Muscle of leg (tissue), 11 donors: ENCODE results near the gene KDM3B. TPM values are rescaled to one million over a fixed set of nuclear protein-coding genes. Genes with fewer than 3 reads are reported as not detected.
"Not testable (repeated sequence)": the region's sequence is repeated elsewhere in the genome, so short reads cannot be mapped to it uniquely, and the experiment has no call there.

Source experiments
- DNase-seq: peaks from one replicate; pipeline ENCODE4 v3.0.0; 2013
- H3K27ac ChIP-seq: one replicate; pipeline ENCODE4 v1.5.1; 2013; ENCODE audit warnings: mild to moderate bottlenecking, low read length, control low read depth
- H3K27me3 ChIP-seq: one replicate; pipeline ENCODE4 v1.6.1; 2013; ENCODE audit warnings: low read length; ENCODE audit not compliant: control insufficient read depth, insufficient read depth
- H3K36me3 ChIP-seq: one replicate; pipeline ENCODE4 v1.6.1; 2013; ENCODE audit warnings: low read length; ENCODE audit not compliant: control insufficient read depth, insufficient read depth
- H3K4me1 ChIP-seq: one replicate; pipeline ENCODE4 v1.6.1; 2013; ENCODE audit warnings: low read length; ENCODE audit not compliant: control insufficient read depth, insufficient read depth
- H3K4me3 ChIP-seq: one replicate; pipeline ENCODE4 v1.5.1; 2013; ENCODE audit warnings: low read length, control low read depth
- H3K9me3 ChIP-seq: replicated peaks from 2 replicates; pipeline ENCODE4 v1.6.1; 2013; ENCODE audit warnings: low read depth, low read length; ENCODE audit not compliant: control insufficient read depth
- WGBS: methylation state at CpG from one replicate; pipeline ENCODE4 v1.1.5; 2013; ENCODE audit warnings: missing lambda C conversion rate; ENCODE audit not compliant: insufficient coverage; 5-methylcytosine and 5-hydroxymethylcytosine counted together
- polyA plus RNA-seq, 8 donors: library from polyadenylated mRNA; unstranded; fragments of 120-200 nt; gene quantifications; one replicate each; pipeline versions ENCODE4 v1.2.1 to v1.2.3, GENCODE V29; 2013; ENCODE audit warnings: inconsistent platforms in 1 of 8, low replicate concordance in 1 of 8; ENCODE audit not compliant: insufficient read length in 8 of 8, insufficient read depth in 1 of 8
- total RNA-seq: library from RNA; stranded (reverse); fragments of 120-200 nt; gene quantifications from one replicate; pipeline ENCODE4 v1.2.4, GENCODE V29; 2013

KDM3B gene
- total and polyA plus RNA-seq, 9 donors = 44.0 to 65.9 (median 55.1) TPM

DNA sequence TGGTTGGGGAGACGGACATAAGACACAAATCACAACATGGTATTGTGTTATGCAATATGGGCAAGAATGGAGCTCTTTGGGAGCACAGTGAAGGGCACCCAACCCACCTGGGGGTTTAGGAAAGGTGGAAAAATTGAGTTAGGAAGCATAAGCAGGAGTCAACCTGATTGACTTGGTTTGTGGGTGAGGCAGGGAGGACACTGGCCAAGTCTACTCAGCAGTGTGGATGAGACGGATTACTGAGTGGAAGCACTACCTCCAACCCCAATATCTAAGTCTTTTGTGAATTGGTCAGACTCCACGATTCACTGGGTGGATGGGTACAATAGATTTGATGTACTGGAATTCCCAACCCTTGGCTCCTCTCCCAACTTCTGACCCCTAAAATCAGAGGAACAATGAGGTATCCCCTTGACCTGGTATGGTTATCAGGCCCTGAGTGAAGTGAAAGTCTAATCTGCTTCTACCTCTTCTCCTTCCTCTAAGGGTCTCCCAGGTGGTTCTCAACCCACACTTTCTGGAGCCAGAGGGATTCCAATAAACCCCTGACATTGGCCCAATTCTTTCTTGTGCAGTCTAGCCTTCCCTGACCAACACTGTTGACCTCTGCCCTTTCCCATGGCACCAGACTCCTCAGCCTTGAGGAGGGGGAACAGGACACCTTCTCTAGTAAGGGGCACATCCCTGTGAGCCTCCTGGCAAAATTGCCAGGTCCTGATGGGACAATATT is 118.0 kb downstream of the KDM3B start:
- DNase-seq = no peak

GRCh38 chr5:138471052-138471361 is 118.5 kb downstream of the KDM3B start:
- H3K4me1 ChIP-seq = peaks cover 23% of the 10 kb centered on the region
- H3K36me3 ChIP-seq = peaks cover 21% of the 10 kb centered on the region
- no peak for DNase-seq
- WGBS = no CpG with 5 or more reads among the region's 2 CpGs
- peaks cover 12% of the 10 kb centered on the region for H3K27me3 ChIP-seq
- H3K27ac ChIP-seq = no peak overlapping the region
- no peaks in the 10 kb centered on the region for H3K9me3 ChIP-seq
- no peak overlapping the region for H3K4me3 ChIP-seq

More for the DNA sequence above, 118.0 kb downstream of the KDM3B start:
- Histone ChIP-seq H3K4me3 (no peak overlapping the region), H3K4me1 (peaks cover 27% of the 10 kb centered on the region), H3K36me3 (peaks cover 21% of the 10 kb centered on the region), H3K9me3 (no peaks in the 10 kb centered on the region), H3K27ac (no peak overlapping the region), H3K27me3 (peaks cover 17% of the 10 kb centered on the region)
- WGBS = 67% methylated on average over 1 of the region's 3 CpGs

GRCh38 chr5:138472353-138472752 is 119.9 kb downstream of the KDM3B start:
- WGBS = 24% methylated on average over 3 of the region's 6 CpGs
- no peak overlapping the region for H3K27ac ChIP-seq
- DNase-seq = no peak
- H3K27me3 ChIP-seq = no peaks in the 10 kb centered on the region
- H3K36me3 ChIP-seq = peaks cover 10% of the 10 kb centered on the region
- peaks cover 10% of the 10 kb centered on the region for H3K4me1 ChIP-seq
- H3K9me3 ChIP-seq = no peaks in the 10 kb centered on the region
- no peak overlapping the region for H3K4me3 ChIP-seq

DNA sequence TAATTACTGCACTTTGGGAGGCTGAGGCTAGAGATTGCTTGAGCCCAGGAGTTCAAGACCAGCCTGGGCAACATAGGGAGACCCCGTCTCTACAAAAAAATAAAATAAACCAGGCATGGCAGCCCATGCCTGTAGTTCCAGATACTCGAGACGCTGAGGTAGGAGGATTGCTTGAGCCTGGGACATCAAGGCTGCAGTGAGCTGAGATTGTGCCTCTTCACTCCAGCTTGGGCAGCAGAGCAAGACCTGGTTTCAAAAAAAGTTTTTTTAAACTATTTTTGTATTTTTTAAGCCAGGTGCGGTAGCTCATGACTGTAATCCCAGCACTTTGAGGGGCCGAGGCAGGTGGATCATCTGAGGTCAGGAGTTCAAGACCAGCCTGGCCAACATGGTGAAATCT is 120.7 kb downstream of the KDM3B start:
- not testable (repeated sequence) for H3K4me3 ChIP-seq, H3K36me3 ChIP-seq, DNase-seq, H3K4me1 ChIP-seq, H3K27ac ChIP-seq, H3K27me3 ChIP-seq, H3K9me3 ChIP-seq
- WGBS = 88% methylated on average over 2 of the region's 5 CpGs

- Histone ChIP-seq H3K4me1 (no peaks in the 10 kb centered on the region), H3K9me3 (no peaks in the 10 kb centered on the region), H3K4me3 (no peak overlapping the region), H3K27ac (no peak overlapping the region), H3K27me3 (peaks cover 2% of the 10 kb centered on the region), H3K36me3 (no peaks in the 10 kb centered on the region)
- no peak for DNase-seq
- no CpG with 5 or more reads among the region's 7 CpGs for WGBS
These were observed 124.4 kb downstream of the KDM3B start for GRCh38 chr5:138476918-138477317.

- WGBS = 35% methylated on average over 4 of the region's 4 CpGs
- H3K27ac ChIP-seq = no peak overlapping the region
- H3K4me3 ChIP-seq = no peak overlapping the region
- H3K36me3 ChIP-seq = no peaks in the 10 kb centered on the region
- H3K9me3 ChIP-seq = no peaks in the 10 kb centered on the region
- H3K27me3 ChIP-seq = peaks cover 2% of the 10 kb centered on the region
- H3K4me1 ChIP-seq = no peaks in the 10 kb centered on the region
- DNase-seq = no peak
These were observed 130.2 kb downstream of the KDM3B start for GRCh38 chr5:138482638-138483037.

Other genes starting within 250 kb of the KDM3B start
- gene NME5, start 213.3 kb upstream of the KDM3B start, total RNA-seq = 0.44 TPM
- 1 to 10 TPM in 2 of 8 donors, under 1 TPM in 6; 0.53 to 1.2 (median 0.65) TPM for gene NME5, start 213.3 kb upstream of the KDM3B start, polyA plus RNA-seq
- 37.1 TPM for gene BRD8, start 174.1 kb upstream of the KDM3B start, total RNA-seq
- 10 to 100 TPM; 39.3 to 61.4 (median 47.2) TPM for gene BRD8, start 174.1 kb upstream of the KDM3B start, polyA plus RNA-seq
- gene KIF20A, start 173.6 kb upstream of the KDM3B start, total RNA-seq = 17.8 TPM
- 10 to 100 TPM; 15.4 to 36.6 (median 23.9) TPM for gene KIF20A, start 173.6 kb upstream of the KDM3B start, polyA plus RNA-seq
- 32.8 TPM for gene CDC23, start 139.4 kb upstream of the KDM3B start, total RNA-seq
- gene CDC23, start 139.4 kb upstream of the KDM3B start, polyA plus RNA-seq = 10 to 100 TPM; 31.1 to 37.6 (median 34.4) TPM
- gene GFRA3, start 78.1 kb upstream of the KDM3B start, total RNA-seq = 1.9 TPM
- gene GFRA3, start 78.1 kb upstream of the KDM3B start, polyA plus RNA-seq = 10 to 100 TPM in 1 of 8 donors, 1 to 10 TPM in 7; 2.4 to 18.2 (median 7.3) TPM
- 4.0 TPM for gene CDC25C, start 20.9 kb upstream of the KDM3B start, total RNA-seq
- gene CDC25C, start 20.9 kb upstream of the KDM3B start, polyA plus RNA-seq = 1 to 10 TPM; 3.0 to 5.3 (median 3.9) TPM
- gene FAM53C, start 14.4 kb upstream of the KDM3B start, total RNA-seq = 25.8 TPM
- 10 to 100 TPM; 31.5 to 38.8 (median 35.6) TPM for gene FAM53C, start 14.4 kb upstream of the KDM3B start, polyA plus RNA-seq
- 8.1 TPM for gene REEP2, start 86.4 kb downstream of the KDM3B start, total RNA-seq
- gene REEP2, start 86.4 kb downstream of the KDM3B start, polyA plus RNA-seq = 10 to 100 TPM in 7 of 8 donors, 1 to 10 TPM in 1; 9.0 to 23.2 (median 15.3) TPM
- gene EGR1, start 112.8 kb downstream of the KDM3B start, total RNA-seq = 31.6 TPM
- 100 to 1,000 TPM in 7 of 8 donors, 10 to 100 TPM in 1; 81.6 to 480 (median 313) TPM for gene EGR1, start 112.8 kb downstream of the KDM3B start, polyA plus RNA-seq
- 43.0 TPM for gene ETF1, start 190.6 kb downstream of the KDM3B start, total RNA-seq
- gene ETF1, start 190.6 kb downstream of the KDM3B start, polyA plus RNA-seq = 10 to 100 TPM; 36.1 to 55.7 (median 45.9) TPM
- 132 TPM for gene HSPA9, start 222.7 kb downstream of the KDM3B start, total RNA-seq
- gene HSPA9, start 222.7 kb downstream of the KDM3B start, polyA plus RNA-seq = 100 to 1,000 TPM; 118 to 177 (median 158) TPM